MV-4-11 (cell line): ENCODE data around the gene LRFN2.

ENCODE experiments used
- DNase-seq: peaks from one replicate; lab custom pipeline; 2025; lab: John Stamatoyannopoulos, UW

The LRFN2 gene

GRCh38 chr6:40438246-40438887 is 148.8 kb downstream of the LRFN2 start:
- no peak for DNase-seq

DNA sequence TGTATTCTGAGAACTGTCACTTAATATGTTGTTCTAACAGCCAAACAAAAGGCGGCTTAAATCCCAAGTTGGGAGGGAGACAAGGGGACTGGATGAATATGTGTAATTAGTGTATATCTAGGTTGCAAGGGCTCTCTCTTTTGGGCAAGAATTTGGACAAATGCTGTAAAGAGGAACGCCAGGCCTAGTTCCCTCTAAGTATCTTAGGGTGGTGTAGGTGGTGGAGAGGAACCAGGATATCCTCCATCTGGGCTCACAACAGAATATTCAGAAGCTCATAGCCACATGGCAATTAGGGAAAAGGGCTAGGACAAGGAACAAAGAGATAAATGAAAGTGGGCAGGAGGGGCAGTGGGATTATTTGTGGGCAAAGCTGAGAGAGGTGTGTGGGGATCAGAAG is 149.5 kb downstream of the LRFN2 start:
- no peak for DNase-seq

DNA sequence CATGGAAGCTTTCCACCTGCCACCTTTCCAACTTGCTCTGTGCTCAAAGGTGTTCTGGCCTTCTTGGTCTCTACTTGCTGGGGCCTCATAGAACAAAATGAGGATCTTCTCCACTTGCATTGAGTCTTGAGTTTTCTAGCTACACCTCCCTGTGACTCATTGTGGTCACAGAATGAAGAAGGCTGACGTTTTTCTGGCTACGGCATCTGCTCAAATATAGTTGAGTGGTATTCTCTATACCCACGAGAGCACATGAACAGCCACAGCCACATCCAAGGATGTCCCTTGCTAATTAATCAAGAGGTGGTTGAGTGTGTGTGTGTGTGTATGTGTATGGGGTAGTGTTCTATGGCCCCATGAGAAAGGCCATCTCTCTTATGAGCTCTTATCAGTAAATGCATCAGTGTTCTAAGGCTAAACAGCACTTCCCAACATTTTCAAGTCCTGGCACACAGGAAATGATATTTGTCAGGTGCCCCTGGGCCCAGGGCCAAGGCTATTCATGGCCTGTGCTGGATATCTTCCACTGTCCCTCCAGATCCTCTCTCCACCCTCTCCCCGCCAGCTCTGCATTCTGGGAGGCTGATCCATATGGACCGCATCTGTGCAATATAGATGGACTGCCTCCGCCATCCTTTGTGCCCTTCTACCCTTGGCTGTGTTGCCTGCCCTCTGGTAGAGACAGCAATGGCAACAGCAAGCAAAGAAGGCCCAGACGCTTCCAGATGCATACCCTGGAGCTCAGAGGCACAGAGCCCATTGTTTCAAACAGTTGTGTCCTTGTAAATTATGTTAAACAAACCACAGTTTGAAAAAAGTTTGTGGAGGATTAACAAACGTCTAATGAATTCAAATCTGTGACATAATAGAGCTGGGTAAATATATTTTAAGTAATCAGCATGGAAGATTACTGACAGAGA is 150.2 kb downstream of the LRFN2 start:
- peak; percentile 87 for DNase-seq

- no peak for DNase-seq
Observed at GRCh38 chr6:40432982-40433381, 154.2 kb downstream of the LRFN2 start.

- DNase-seq: no peak
Observed at GRCh38 chr6:40431706-40432105, 155.5 kb downstream of the LRFN2 start.

DNA sequence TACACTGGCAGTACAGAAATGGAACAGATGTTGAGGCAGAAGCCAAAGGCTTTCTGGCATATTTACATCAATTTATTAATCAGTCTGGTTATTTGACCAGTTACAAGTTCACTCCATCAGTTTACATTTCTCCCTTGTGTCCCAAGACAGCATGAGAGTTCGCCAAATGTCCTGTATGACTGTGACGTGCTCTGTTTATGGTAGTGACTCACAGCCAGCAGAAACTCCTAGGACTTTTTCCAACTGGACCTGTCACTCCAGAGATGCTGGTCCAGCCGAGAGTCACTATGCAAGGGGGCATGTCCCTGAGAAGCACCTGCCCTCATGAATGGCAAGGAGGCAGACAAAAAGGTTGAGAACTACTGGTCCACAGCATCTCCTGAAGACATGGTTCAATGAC is 160.0 kb downstream of the LRFN2 start:
- no peak for DNase-seq

GRCh38 chr6:40426346-40427066 is 160.7 kb downstream of the LRFN2 start:
- DNase-seq: no peak

DNA sequence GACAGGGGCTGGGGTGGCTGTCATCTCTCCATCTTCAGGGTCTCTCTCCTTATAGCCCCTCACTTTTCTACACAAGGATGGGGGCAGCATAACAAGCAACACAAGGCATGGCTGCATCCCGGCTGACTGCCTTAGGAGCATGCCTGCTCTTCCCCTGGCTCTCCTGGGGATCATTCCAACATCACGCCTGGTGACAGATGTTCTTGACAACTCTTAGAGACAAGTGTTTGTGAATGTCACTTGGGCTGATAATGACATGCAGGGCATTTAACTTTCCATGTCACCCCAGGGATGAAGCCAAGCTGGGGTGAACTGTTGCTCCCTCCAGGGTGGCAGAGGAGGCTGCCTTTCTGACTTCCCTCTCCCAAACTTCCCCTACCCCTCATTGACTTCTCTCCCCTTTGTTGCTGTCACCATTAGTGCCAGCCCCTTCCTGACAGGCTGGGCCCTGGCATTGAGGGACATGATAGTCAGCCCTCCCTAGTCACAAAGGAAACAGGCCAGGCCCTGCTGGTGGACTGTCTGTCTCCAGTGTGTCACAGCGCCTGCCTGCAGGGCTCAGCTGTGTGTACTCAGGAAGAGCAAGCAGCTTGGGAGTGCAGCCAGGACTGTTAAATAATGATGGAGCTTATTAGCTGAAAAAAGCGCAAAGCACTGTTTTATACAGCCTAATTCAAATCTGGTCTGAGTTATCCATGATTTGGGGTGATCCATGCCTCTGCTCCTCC is 161.8 kb downstream of the LRFN2 start:
- DNase-seq: no peak

DNA sequence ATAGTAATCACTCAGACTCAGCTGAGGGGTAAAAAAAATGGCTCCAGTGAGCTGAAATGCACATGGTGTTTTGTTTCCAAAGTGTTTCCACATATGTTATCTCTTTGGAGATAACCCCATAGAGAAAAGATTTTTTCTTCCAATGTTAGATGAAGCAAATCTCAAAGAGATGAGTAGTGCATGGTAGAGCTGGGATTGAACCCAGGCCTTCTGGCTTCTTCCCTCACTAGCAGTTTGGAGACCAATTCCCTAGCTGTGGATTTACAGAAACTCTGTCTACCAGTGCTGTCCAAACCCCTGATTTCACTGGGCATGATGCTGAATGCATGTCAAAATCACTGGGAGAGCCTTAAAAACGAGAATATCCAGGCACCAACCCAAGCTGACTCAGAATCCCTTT is 165.1 kb downstream of the LRFN2 start:
- DNase-seq: no peak

GRCh38 chr6:40419946-40420728 is 167.0 kb downstream of the LRFN2 start:
- no peak for DNase-seq

DNA sequence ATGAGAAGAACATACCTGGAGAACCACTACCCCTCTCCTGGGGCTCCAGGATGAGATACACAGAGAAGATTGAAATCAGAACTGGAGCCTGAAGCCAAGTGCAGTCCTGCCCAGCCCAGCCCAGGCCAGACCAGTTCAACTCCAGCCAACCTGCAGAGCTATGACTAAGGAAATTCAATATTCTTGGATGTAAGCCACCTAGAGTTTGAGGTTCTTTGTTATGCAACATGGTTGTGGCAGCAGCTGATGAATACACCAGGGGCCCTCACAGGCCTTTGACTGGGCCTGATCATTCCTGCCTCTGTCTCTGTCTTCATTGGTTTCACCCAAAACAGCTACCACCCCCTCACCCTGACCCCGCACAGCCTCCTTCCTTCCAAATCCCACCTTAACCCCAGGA is 167.8 kb downstream of the LRFN2 start:
- no peak for DNase-seq

GRCh38 chr6:40417031-40417430 is 170.1 kb downstream of the LRFN2 start:
- no peak for DNase-seq

DNA sequence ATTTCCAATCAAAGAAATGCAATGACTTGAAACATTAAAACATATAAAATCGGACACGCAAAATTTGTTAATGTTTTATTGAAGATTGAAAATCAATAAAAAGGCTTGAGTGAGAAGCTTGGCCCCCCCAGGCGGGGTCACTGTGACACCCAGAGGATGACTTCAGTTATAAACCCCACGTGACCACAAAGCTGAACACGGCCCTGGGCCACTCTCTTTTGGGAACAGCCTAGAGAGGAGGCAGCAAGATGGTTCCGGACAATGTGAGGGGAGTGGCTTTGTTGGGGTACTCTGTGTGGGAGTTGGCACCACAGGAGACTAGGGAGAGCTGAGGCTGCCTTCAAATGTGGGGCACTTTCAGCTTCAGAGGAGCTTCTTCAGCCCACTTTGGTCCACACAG is 172.5 kb downstream of the LRFN2 start:
- no peak for DNase-seq

GRCh38 chr6:40413239-40413638 is 173.9 kb downstream of the LRFN2 start:
- no peak for DNase-seq

GRCh38 chr6:40411881-40412280 is 175.3 kb downstream of the LRFN2 start:
- no peak for DNase-seq

GRCh38 chr6:40410821-40411220 is 176.3 kb downstream of the LRFN2 start:
- no peak for DNase-seq

GRCh38 chr6:40409716-40410397 is 177.3 kb downstream of the LRFN2 start:
- no peak for DNase-seq

GRCh38 chr6:40408786-40409542 is 178.2 kb downstream of the LRFN2 start:
- DNase-seq: no peak

GRCh38 chr6:40407239-40407638 is 179.9 kb downstream of the LRFN2 start:
- no peak for DNase-seq

GRCh38 chr6:40406175-40406574 is 181.0 kb downstream of the LRFN2 start:
- no peak for DNase-seq
